ENCODE data around the gene IFT122.

GRCh38 chr3:129525341-129525968 is 85.4 kb downstream of the IFT122 start:
- TF ChIP-seq REST (IDR thresholded peaks at IDR 0.05; ENCODE audit: low read depth) (no peak), CREB1 (IDR thresholded peaks at IDR 0.05; ENCODE audit: low read depth) (no peak), MAX (IDR thresholded peaks at IDR 0.05) (no peak), TAF1 (IDR thresholded peaks at IDR 0.05; ENCODE audit: low read depth) (no peak), RAD21 (IDR thresholded peaks at IDR 0.05; ENCODE audit: low read depth) (no peak), YY1 (IDR thresholded peaks at IDR 0.05; ENCODE audit: low read depth) (no peak), EP300 (IDR thresholded peaks at IDR 0.05; ENCODE audit: borderline replicate concordance) (no peak), ZBTB7A (IDR thresholded peaks at IDR 0.05; ENCODE audit: low read depth) (no peak), NFIC (IDR thresholded peaks at IDR 0.05) (no peak), CEBPB (IDR thresholded peaks at IDR 0.05) (no peak), EGR1 (IDR thresholded peaks at IDR 0.05) (no peak), USF1 (IDR thresholded peaks at IDR 0.05) (no peak), FOXM1 (IDR thresholded peaks at IDR 0.05; ENCODE audit: borderline replicate concordance, low read depth) (no peak), TCF12 (IDR thresholded peaks at IDR 0.05; ENCODE audit: low read depth) (no peak)

Data from Ishikawa (cell line).